GM12872 (cell line): Measurements from ENCODE around the gene VAV3.

Experiments
- CTCF ChIP-seq: IDR thresholded peaks from 3 replicates; pipeline ENCODE4 v1.5.1; 2011; ENCODE audit warnings: low read depth, mild to moderate bottlenecking, low read length, moderate library complexity; ENCODE audit not compliant: insufficient read depth

Gene VAV3

GRCh38 chr1:107920561-107920960 lies 44.4 kb downstream of the VAV3 start:
- no peak for TF ChIP-seq CTCF

- no peak for TF ChIP-seq CTCF
Observed at GRCh38 chr1:107919953-107920352, 45.0 kb downstream of the VAV3 start.

- no peak for TF ChIP-seq CTCF
Observed at GRCh38 chr1:107914119-107914765, 50.7 kb downstream of the VAV3 start.

GRCh38 chr1:107912656-107913055 lies 52.3 kb downstream of the VAV3 start:
- TF ChIP-seq CTCF, result no peak

GRCh38 chr1:107900090-107900945 lies 64.7 kb downstream of the VAV3 start:
- no peak for TF ChIP-seq CTCF

- no peak for TF ChIP-seq CTCF
Observed at GRCh38 chr1:107899655-107900054, 65.3 kb downstream of the VAV3 start.

GRCh38 chr1:107897438-107898345 lies 67.3 kb downstream of the VAV3 start:
- TF ChIP-seq CTCF, result no peak
